MM.1S (cell line): Measurements from ENCODE around the gene CCDC158.

Source experiments
- DNase-seq: peaks from one replicate; pipeline ENCODE4 v3.0.0-alpha.2; 2015
- H2AFZ ChIP-seq: fragments of 300-600 bp; sonication (generic); 2 replicates; pipeline ENCODE4 v1.6.0; 2016; ENCODE audit warnings: antibody characterized with exemption, low read length
- H3F3A ChIP-seq: fragments of 300-600 bp; sonication (generic); 2 replicates; pipeline ENCODE4 v1.6.1; 2016; ENCODE audit warnings: mild to moderate bottlenecking, antibody characterized with exemption, low read length, moderate library complexity, mixed read lengths; ENCODE audit not compliant: insufficient read depth
- H3K27ac ChIP-seq: fragments of 300-600 bp; sonication (generic); 2 replicates; pipeline ENCODE4 v1.5.1; 2016; ENCODE audit warnings: mild to moderate bottlenecking, low read length
- H3K27me3 ChIP-seq: fragments of 300-600 bp; sonication (generic); replicated peaks from 2 replicates; pipeline ENCODE4 v1.6.0; 2016; ENCODE audit warnings: low read length; ENCODE audit not compliant: insufficient read depth
- H3K36me3 ChIP-seq: fragments of 300-600 bp; sonication (generic); replicated peaks from 2 replicates; pipeline ENCODE4 v1.6.1; 2016; ENCODE audit warnings: mild to moderate bottlenecking, low read length, mixed read lengths; ENCODE audit not compliant: insufficient read depth
- H3K4me1 ChIP-seq: fragments of 300-600 bp; sonication (generic); 2 replicates; pipeline ENCODE4 v1.6.1; 2016; ENCODE audit warnings: low read length, mixed read lengths
- H3K4me2 ChIP-seq: fragments of 300-600 bp; sonication (generic); 2 replicates; pipeline ENCODE4 v1.6.0; 2016; ENCODE audit warnings: low read depth, low read length
- H3K4me3 ChIP-seq: fragments of 300-600 bp; sonication (generic); 2 replicates; pipeline ENCODE4 v1.5.1; 2016; ENCODE audit warnings: low read length, mixed read lengths
- H3K79me2 ChIP-seq: fragments of 300-600 bp; sonication (generic); 2 replicates; pipeline ENCODE4 v1.6.1; 2016; ENCODE audit warnings: mixed run types, low read length, mixed read lengths
- H3K9ac ChIP-seq: fragments of 300-600 bp; sonication (generic); 2 replicates; pipeline ENCODE4 v1.6.1; 2016; ENCODE audit warnings: low read length, mixed read lengths
- H3K9me2 ChIP-seq: fragments of 300-600 bp; sonication (generic); replicated peaks from 2 replicates; pipeline ENCODE4 v1.6.1; 2016; ENCODE audit warnings: mild to moderate bottlenecking, low read length, mixed read lengths; ENCODE audit not compliant: insufficient read depth
- H3K9me3 ChIP-seq: fragments of 300-600 bp; sonication (generic); replicated peaks from 2 replicates; pipeline ENCODE4 v1.6.1; 2016; ENCODE audit warnings: mild to moderate bottlenecking, low read length, mixed read lengths; ENCODE audit not compliant: insufficient read depth
- H4K20me1 ChIP-seq: fragments of 300-600 bp; sonication (generic); 2 replicates; pipeline ENCODE4 v1.6.1; 2016; ENCODE audit warnings: mild to moderate bottlenecking, low read length, moderate library complexity, mixed read lengths; ENCODE audit not compliant: insufficient read depth
- EZH2 ChIP-seq: fragments of 300-600 bp; sonication (generic); optimal IDR thresholded peaks from 2 replicates; pipeline ENCODE3; 2017; ENCODE audit warnings: low read depth, mild to moderate bottlenecking, antibody characterized with exemption, low read length, mixed read lengths
- EZH2phosphoT487 ChIP-seq: fragments of 300-600 bp; sonication (generic); IDR thresholded peaks from 2 replicates; pipeline ENCODE4 v1.6.1; 2018; ENCODE audit warnings: antibody characterized with exemption, low read length
- TF ChIP-seq, protein P1 (sequence below): fragments of 300-600 bp; sonication (generic); IDR thresholded peaks from 2 replicates; pipeline ENCODE4 v1.5.1; 2016; ENCODE audit warnings: antibody characterized with exemption, low read length, mixed read lengths

CCDC158 gene

DNA sequence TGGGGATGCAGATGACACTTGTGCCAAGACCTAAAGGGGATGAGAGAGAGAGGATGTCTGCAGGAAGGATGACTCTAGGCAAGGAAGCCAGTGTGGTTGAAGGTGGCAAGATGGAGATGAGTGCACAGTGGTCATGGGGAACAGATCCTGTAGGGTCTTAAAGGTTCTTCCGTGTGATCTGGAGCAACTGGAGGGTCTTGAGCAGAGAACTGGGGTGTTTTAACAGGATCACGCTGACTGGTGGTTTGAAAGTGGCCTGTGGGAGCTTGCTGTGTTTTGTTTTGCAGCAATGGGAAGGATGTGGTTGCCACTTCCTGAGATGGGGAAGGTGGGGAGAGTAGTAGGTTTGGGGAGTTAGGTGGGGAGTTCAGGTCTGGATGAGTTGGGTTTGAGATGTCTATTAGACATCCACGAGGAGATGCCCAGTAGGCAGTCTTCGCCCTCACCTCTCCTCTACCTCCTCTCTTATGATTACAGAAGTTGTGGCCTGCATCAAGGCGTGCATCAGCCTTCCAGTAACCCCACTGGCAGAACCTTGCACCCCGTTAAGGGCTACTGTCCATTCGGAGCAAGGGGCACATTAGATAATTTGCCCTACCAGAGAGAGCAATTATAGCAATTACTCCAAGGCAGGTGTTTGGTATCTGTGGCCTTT, 115.8 kb downstream of the CCDC158 start:
- Histone ChIP-seq H3K79me2 (peaks cover 67% of the 10 kb centered on the region), H3K4me2 (peak overlapping the region; percentile 86), H3K27ac (peak overlapping the region; percentile 77; the same call in 1 of the 2 replicates), H2AFZ (peak overlapping the region; percentile 81), H3F3A (peaks cover 49% of the 10 kb centered on the region), H3K27me3 (no peaks in the 10 kb centered on the region), H3K4me1 (peaks cover 54% of the 10 kb centered on the region), H3K9me2 (no peaks in the 10 kb centered on the region), H3K4me3 (peak overlapping the region; percentile 96), H3K36me3 (peaks cover 10% of the 10 kb centered on the region), H3K9me3 (no peaks in the 10 kb centered on the region), H4K20me1 (no peaks in the 10 kb centered on the region), H3K9ac (peak overlapping the region; percentile 89)
- DNase-seq = peak; percentile 28
- TF ChIP-seq, protein P1, sequence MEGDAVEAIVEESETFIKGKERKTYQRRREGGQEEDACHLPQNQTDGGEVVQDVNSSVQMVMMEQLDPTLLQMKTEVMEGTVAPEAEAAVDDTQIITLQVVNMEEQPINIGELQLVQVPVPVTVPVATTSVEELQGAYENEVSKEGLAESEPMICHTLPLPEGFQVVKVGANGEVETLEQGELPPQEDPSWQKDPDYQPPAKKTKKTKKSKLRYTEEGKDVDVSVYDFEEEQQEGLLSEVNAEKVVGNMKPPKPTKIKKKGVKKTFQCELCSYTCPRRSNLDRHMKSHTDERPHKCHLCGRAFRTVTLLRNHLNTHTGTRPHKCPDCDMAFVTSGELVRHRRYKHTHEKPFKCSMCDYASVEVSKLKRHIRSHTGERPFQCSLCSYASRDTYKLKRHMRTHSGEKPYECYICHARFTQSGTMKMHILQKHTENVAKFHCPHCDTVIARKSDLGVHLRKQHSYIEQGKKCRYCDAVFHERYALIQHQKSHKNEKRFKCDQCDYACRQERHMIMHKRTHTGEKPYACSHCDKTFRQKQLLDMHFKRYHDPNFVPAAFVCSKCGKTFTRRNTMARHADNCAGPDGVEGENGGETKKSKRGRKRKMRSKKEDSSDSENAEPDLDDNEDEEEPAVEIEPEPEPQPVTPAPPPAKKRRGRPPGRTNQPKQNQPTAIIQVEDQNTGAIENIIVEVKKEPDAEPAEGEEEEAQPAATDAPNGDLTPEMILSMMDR = no peak
- TF ChIP-seq EZH2 (no peak), EZH2phosphoT487 (no peak)

DNA sequence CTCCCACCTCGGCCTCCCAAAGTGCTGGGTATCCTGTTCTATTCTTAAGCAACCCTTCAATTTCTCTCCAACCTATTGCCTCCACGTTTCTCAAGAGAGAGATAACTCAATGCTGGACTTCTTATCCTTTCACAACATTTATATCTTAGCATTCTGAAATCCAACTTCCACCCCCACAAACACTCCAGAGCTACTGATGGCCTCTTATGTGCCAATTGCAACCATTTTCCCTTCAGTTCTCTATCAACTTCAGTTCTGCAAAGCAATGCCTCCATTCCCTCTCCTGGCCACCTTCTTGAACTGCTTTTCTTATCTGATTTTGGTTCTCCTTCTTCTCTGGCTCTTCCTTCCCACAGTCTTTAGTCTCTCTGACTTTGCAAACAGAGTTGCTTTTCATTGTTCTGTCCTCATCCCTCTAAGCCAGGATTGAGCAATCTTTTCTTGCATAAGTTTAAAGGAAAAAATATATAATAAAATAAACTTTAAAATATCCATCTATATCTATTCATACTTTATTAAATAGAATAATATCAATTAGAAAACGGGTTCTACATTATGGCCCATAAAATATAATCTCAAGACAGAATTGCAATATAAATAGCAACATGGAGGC, 118.0 kb downstream of the CCDC158 start:
- no peak overlapping the region for H3K4me2 ChIP-seq
- no peaks in the 10 kb centered on the region for H3K27me3 ChIP-seq
- H3K9me3 ChIP-seq = no peaks in the 10 kb centered on the region
- no peaks in the 10 kb centered on the region for H4K20me1 ChIP-seq
- no peaks in the 10 kb centered on the region for H3K9me2 ChIP-seq
- H3K36me3 ChIP-seq = no peaks in the 10 kb centered on the region
- peaks cover 45% of the 10 kb centered on the region for H3F3A ChIP-seq
- H3K79me2 ChIP-seq = peaks cover 46% of the 10 kb centered on the region
- no peak overlapping the region for H3K4me3 ChIP-seq
- no peak overlapping the region for H2AFZ ChIP-seq
- no peak for TF ChIP-seq EZH2phosphoT487
- TF ChIP-seq, protein P1 = no peak
- no peak for TF ChIP-seq EZH2
- no peak for DNase-seq
- H3K27ac ChIP-seq = peak overlapping the region; percentile 33; the same call in 1 of the 2 replicates
- H3K4me1 ChIP-seq = peaks cover 58% of the 10 kb centered on the region
- no peak overlapping the region for H3K9ac ChIP-seq

DNA sequence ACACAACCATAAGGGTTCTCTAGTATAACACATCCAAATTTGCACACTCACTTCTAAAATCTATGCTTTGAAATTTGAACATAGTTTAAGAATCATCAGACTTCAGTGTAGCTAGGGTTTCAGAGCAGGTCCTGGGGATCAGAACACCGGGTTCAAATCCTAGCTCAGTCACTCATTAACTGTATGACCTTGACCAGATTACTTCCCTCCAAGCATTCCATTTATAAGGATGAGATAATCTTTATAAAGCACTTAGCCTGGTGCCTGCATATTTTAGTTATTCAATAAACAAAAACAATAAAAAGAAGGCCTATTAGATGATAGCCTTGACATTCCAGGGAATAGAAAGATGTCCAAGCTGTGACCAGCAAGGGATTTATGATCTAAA, 119.2 kb downstream of the CCDC158 start:
- H3F3A ChIP-seq = peaks cover 34% of the 10 kb centered on the region
- no peaks in the 10 kb centered on the region for H3K27me3 ChIP-seq
- no peak overlapping the region for H3K4me3 ChIP-seq
- H3K4me1 ChIP-seq = peaks cover 58% of the 10 kb centered on the region
- no peaks in the 10 kb centered on the region for H3K9me3 ChIP-seq
- H3K79me2 ChIP-seq = peaks cover 34% of the 10 kb centered on the region
- no peaks in the 10 kb centered on the region for H4K20me1 ChIP-seq
- H3K36me3 ChIP-seq = no peaks in the 10 kb centered on the region
- H3K27ac ChIP-seq = peak overlapping the region; percentile 88
- no peak for DNase-seq
- no peak overlapping the region for H2AFZ ChIP-seq
- H3K9me2 ChIP-seq = no peaks in the 10 kb centered on the region
- peak overlapping the region; percentile 60 for H3K4me2 ChIP-seq
- TF ChIP-seq, protein P1 = no peak
- TF ChIP-seq EZH2 = no peak
- H3K9ac ChIP-seq = peak overlapping the region; percentile 27; the same call in 1 of the 2 replicates
